PC-3 (cell line): ENCODE results near the gene ANKS1B. TPM values are rescaled to one million over a fixed set of nuclear protein-coding genes. Genes with fewer than 3 reads are reported as not detected.

ENCODE experiments used
- ATAC-seq: fragments of 200-7000 bp; cut with Tn5 transposase; 2 replicates; pipeline ENCODE4 v1.9.1; 2020; ENCODE audit warnings: mild to moderate bottlenecking, moderate library complexity
- BruUV-seq: library from RNA; stranded (reverse); fragments of 400-500 nt; replicated peaks from 2 replicates; lab custom pipeline; 2021; lab: Mats Ljungman, UMichigan
- CTCF ChIA-PET: fragments of 300-600 bp; sonication (Branson Sonifier 250); formaldehyde crosslinking; loops from one replicate; lab custom pipeline; 2022; ENCODE audit warnings: antibody characterized with exemption; lab: Charles Lee
- POLR2A ChIA-PET: fragments of 300-600 bp; sonication (Branson Sonifier 250); formaldehyde crosslinking; loops from one replicate; lab custom pipeline; 2022; ENCODE audit warnings: antibody characterized with exemption; ENCODE audit not compliant: unreplicated experiment; lab: Charles Lee
- DNase-seq: peaks from one replicate; pipeline ENCODE4 v3.0.0-alpha.2; 2015
- H2AFZ ChIP-seq: fragments of 300-600 bp; sonication (generic); 2 replicates; pipeline ENCODE4 v1.6.0; 2016; ENCODE audit warnings: antibody characterized with exemption, low read length
- H3F3A ChIP-seq: fragments of 300-600 bp; sonication (generic); one replicate; pipeline ENCODE4 v1.6.0; 2017; ENCODE audit warnings: antibody characterized with exemption, low read length, control low read depth, mild to moderate bottlenecking; ENCODE audit not compliant: unreplicated experiment
- H3K27ac ChIP-seq: fragments of 300-600 bp; sonication (generic); 2 replicates; pipeline ENCODE4 v1.5.1; 2016; ENCODE audit warnings: mild to moderate bottlenecking, low read length
- H3K27me3 ChIP-seq: fragments of 300-600 bp; sonication (generic); 2 replicates; pipeline ENCODE4 v1.6.1; 2016; ENCODE audit warnings: low read length, mixed read lengths
- H3K36me3 ChIP-seq: fragments of 300-600 bp; sonication (generic); 2 replicates; pipeline ENCODE4 v1.6.1; 2016; ENCODE audit warnings: low read depth, mixed run types, low read length, mixed read lengths
- H3K4me1 ChIP-seq: fragments of 300-600 bp; sonication (generic); 2 replicates; pipeline ENCODE4 v1.5.1; 2016; ENCODE audit warnings: low read length; ENCODE audit not compliant: insufficient read depth
- H3K4me2 ChIP-seq: fragments of 300-600 bp; sonication (generic); 2 replicates; pipeline ENCODE4 v1.6.0; 2016; ENCODE audit warnings: low read length
- H3K4me3 ChIP-seq: fragments of 300-600 bp; sonication (generic); 2 replicates; pipeline ENCODE4 v1.5.1; 2016; ENCODE audit warnings: mild to moderate bottlenecking, low read length, mixed read lengths
- H3K79me2 ChIP-seq: fragments of 300-600 bp; sonication (generic); 2 replicates; pipeline ENCODE4 v1.6.1; 2017; ENCODE audit warnings: low read length, mixed read lengths
- H3K9ac ChIP-seq: fragments of 300-600 bp; sonication (generic); 2 replicates; pipeline ENCODE4 v1.6.0; 2016; ENCODE audit warnings: mild to moderate bottlenecking, low read length
- H3K9me2 ChIP-seq: fragments of 300-600 bp; sonication (generic); replicated peaks from 2 replicates; pipeline ENCODE4 v1.6.1; 2016; ENCODE audit warnings: mixed run types, low read length, mixed read lengths
- H3K9me3 ChIP-seq: fragments of 300-600 bp; sonication (generic); 2 replicates; pipeline ENCODE4 v1.6.1; 2016; ENCODE audit warnings: low read length, mixed read lengths
- H4K20me1 ChIP-seq: fragments of 300-600 bp; sonication (generic); 2 replicates; pipeline ENCODE4 v1.6.1; 2016; ENCODE audit warnings: low read length, mixed read lengths
- EZH2 ChIP-seq: fragments of 300-600 bp; sonication (generic); IDR thresholded peaks from one replicate; pipeline ENCODE4 v1.6.1; 2017; ENCODE audit warnings: antibody characterized with exemption, mild to moderate bottlenecking, low read length; ENCODE audit not compliant: unreplicated experiment
- EZH2phosphoT487 ChIP-seq: fragments of 300-600 bp; sonication (generic); IDR thresholded peaks from 2 replicates; pipeline ENCODE4 v1.6.1; 2018; ENCODE audit warnings: mild to moderate bottlenecking, antibody characterized with exemption, low read length, borderline replicate concordance
- intact Hi-C: fragments of 100-400 bp; cut with micrococcal nuclease; formaldehyde crosslinking; loops from 2 replicates; pipeline ENCODE4 v1.9.0; 2023
- total RNA-seq: library from RNA; depleted of rRNA; stranded (reverse); fragments of >200 nt; gene quantifications from 2 replicates; pipeline ENCODE4 v1.2.3, GENCODE V29; 2014
- TF ChIP-seq, protein P1 (sequence below): fragments of 300-600 bp; sonication (generic); conservative IDR thresholded peaks from 2 replicates; pipeline ENCODE4 v1.5.1; 2017; ENCODE audit warnings: antibody characterized with exemption, low read depth, mild to moderate bottlenecking, low read length

ANKS1B gene
- total RNA-seq, 1 experiment from 2014 or later = 0.07 TPM

- no peaks in the 10 kb centered on the region for H4K20me1 ChIP-seq
- no peaks in the 10 kb centered on the region for H3K36me3 ChIP-seq
- TF ChIP-seq EZH2phosphoT487 (no peak), EZH2 (no peak)
- TF ChIP-seq, protein P1, sequence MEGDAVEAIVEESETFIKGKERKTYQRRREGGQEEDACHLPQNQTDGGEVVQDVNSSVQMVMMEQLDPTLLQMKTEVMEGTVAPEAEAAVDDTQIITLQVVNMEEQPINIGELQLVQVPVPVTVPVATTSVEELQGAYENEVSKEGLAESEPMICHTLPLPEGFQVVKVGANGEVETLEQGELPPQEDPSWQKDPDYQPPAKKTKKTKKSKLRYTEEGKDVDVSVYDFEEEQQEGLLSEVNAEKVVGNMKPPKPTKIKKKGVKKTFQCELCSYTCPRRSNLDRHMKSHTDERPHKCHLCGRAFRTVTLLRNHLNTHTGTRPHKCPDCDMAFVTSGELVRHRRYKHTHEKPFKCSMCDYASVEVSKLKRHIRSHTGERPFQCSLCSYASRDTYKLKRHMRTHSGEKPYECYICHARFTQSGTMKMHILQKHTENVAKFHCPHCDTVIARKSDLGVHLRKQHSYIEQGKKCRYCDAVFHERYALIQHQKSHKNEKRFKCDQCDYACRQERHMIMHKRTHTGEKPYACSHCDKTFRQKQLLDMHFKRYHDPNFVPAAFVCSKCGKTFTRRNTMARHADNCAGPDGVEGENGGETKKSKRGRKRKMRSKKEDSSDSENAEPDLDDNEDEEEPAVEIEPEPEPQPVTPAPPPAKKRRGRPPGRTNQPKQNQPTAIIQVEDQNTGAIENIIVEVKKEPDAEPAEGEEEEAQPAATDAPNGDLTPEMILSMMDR = no peak
- H3K79me2 ChIP-seq = no peaks in the 10 kb centered on the region
- no TSS peak for BruUV-seq
- ATAC-seq (no peak), DNase-seq (no peak)
- no peak overlapping the region for H3K4me2 ChIP-seq
- H3K9ac ChIP-seq = no peak overlapping the region
- ChIA-PET POLR2A (no interaction called here), CTCF (no interaction called here)
- no peak overlapping the region for H3K4me3 ChIP-seq
- H3K27ac ChIP-seq = no peak overlapping the region
- no peak overlapping the region for H2AFZ ChIP-seq
- H3K27me3 ChIP-seq = peaks cover 31% of the 10 kb centered on the region
- intact Hi-C loops = no loop called here
- no peaks in the 10 kb centered on the region for H3F3A ChIP-seq
- H3K4me1 ChIP-seq = no peaks in the 10 kb centered on the region
- H3K9me2 ChIP-seq = no peaks in the 10 kb centered on the region
- H3K9me3 ChIP-seq = no peaks in the 10 kb centered on the region
Observed at GRCh38 chr12:99976762-99977161, 8.0 kb downstream of the ANKS1B start.

GRCh38 chr12:99975321-99975720, 9.4 kb downstream of the ANKS1B start:
- no peaks in the 10 kb centered on the region for H3K4me1 ChIP-seq
- no peaks in the 10 kb centered on the region for H3K79me2 ChIP-seq
- H3K4me2 ChIP-seq = no peak overlapping the region
- no peak overlapping the region for H2AFZ ChIP-seq
- TF ChIP-seq EZH2phosphoT487 (no peak), EZH2 (no peak)
- TF ChIP-seq, protein P1 = no peak
- H3K9ac ChIP-seq = no peak overlapping the region
- H3K27ac ChIP-seq = no peak overlapping the region
- intact Hi-C loops = no loop called here
- no peaks in the 10 kb centered on the region for H4K20me1 ChIP-seq
- BruUV-seq = no TSS peak
- peaks cover 24% of the 10 kb centered on the region for H3K27me3 ChIP-seq
- no peaks in the 10 kb centered on the region for H3K9me3 ChIP-seq
- no peaks in the 10 kb centered on the region for H3K36me3 ChIP-seq
- POLR2A ChIA-PET = no interaction called here
- DNase-seq = no peak
- H3F3A ChIP-seq = no peaks in the 10 kb centered on the region
- H3K9me2 ChIP-seq = no peaks in the 10 kb centered on the region
- CTCF ChIA-PET = no interaction called here
- H3K4me3 ChIP-seq = no peak overlapping the region
- no peak for ATAC-seq

- Histone ChIP-seq H3K4me1 (no peaks in the 10 kb centered on the region), H3K4me2 (no peak overlapping the region), H3K79me2 (no peaks in the 10 kb centered on the region), H4K20me1 (no peaks in the 10 kb centered on the region), H3K9me3 (no peaks in the 10 kb centered on the region), H3K27me3 (peaks cover 14% of the 10 kb centered on the region; the same call in 1 of the 2 replicates), H3K9me2 (no peaks in the 10 kb centered on the region), H3F3A (no peaks in the 10 kb centered on the region), H3K4me3 (no peak overlapping the region), H3K36me3 (no peaks in the 10 kb centered on the region), H3K27ac (no peak overlapping the region), H3K9ac (no peak overlapping the region), H2AFZ (no peak overlapping the region)
- no peak for TF ChIP-seq EZH2
- POLR2A ChIA-PET = no interaction called here
- CTCF ChIA-PET = interaction anchor here (0.6 kb wide), 1 partner anchor 255 kb away, joined by 3 read pairs; no protein-coding TSS in a partner anchor
- no peak for DNase-seq
- intact Hi-C loops = no loop called here
- no TSS peak for BruUV-seq
- ATAC-seq = peak; percentile 93
Observed at GRCh38 chr12:99974146-99974545, 10.6 kb downstream of the ANKS1B start.
